SW480 (cell line): ENCODE data around the gene TSSK1B.
"Not testable (repeated sequence)": the region's sequence is repeated elsewhere in the genome, so short reads cannot be mapped to it uniquely, and the experiment has no call there.

ENCODE experiments used
- DNase-seq: peaks from one replicate; pipeline ENCODE4 v3.0.0-alpha.2; 2016; ENCODE audit warnings: low spot score

The TSSK1B gene

GRCh38 chr5:113434889-113435288, at the start of gene TSSK1B:
TSS of gene TSSK1B (minus strand) at chr5:113434989. CDS start at chr5:113434839, 150 bp downstream.
- no peak for DNase-seq

GRCh38 chr5:113480243-113480642, 45.5 kb upstream of the TSSK1B start:
- no peak for DNase-seq

DNA sequence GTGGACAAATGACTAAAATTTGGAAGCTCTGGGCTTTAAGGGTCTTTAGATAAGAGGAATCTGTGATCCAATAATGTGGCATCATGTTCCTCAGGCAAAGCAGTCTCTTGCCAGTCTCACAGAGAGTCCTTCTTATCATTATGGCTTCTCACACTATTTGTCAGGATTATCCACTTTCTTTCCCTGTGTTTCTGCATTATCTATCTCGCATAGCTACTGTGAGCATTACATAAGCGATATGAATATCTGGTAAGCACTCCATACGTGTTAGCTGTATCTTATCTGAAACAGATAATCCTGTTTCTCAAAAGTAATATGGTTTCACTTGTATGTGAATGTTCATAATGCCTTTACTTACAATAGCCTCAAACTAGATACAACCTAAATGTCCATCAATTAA, 43.9 kb upstream of the TSSK1B start:
- DNase-seq, result no peak

GRCh38 chr5:113474100-113474728, 39.4 kb upstream of the TSSK1B start:
- no peak for DNase-seq

DNA sequence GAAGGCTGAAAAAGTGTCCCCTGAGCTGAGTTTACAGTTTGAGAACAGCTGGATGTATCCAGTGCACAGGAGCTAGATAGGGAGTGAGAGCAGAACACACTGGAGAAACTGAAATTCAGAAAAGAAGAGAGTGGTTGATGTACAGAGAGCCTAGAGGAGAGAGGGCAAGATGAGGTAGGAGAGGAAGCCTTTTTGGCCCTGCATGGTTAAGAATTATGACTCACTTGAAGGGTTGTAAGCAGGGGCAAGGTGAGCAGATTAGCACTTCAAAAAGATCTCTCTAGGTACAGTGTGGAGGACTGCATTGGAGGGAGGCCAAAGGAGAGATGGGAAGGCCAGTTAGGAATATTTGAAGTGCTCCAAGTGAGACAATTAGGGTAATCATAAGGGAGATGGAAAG, 28.2 kb upstream of the TSSK1B start:
- no peak for DNase-seq

GRCh38 chr5:113457106-113457505, 22.3 kb upstream of the TSSK1B start:
- DNase-seq, result not testable (repeated sequence)

GRCh38 chr5:113452941-113453340, 18.2 kb upstream of the TSSK1B start:
- DNase-seq, result no peak

DNA sequence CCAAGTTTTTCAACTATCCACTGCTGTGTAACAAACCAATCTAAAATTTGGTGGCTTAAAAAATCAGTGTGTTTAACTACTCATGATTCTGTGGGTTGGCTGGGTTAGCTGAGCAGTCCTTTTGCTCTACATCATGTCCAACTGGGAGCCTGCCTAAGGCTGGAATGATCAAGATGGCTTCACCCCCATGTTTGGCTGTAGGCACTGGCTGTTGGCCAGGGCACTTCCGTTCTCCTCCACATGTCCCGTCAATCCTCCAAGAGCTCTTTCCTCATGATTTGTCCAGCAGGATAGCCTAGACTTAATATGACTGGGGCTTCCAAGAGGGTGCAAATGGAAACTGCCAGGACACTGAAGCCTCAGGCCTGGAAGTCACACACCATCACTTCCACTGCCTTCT, 17.0 kb upstream of the TSSK1B start:
- no peak for DNase-seq

GRCh38 chr5:113450929-113451328, 16.1 kb upstream of the TSSK1B start:
- no peak for DNase-seq

GRCh38 chr5:113450462-113450861, 15.7 kb upstream of the TSSK1B start:
- no peak for DNase-seq

DNA sequence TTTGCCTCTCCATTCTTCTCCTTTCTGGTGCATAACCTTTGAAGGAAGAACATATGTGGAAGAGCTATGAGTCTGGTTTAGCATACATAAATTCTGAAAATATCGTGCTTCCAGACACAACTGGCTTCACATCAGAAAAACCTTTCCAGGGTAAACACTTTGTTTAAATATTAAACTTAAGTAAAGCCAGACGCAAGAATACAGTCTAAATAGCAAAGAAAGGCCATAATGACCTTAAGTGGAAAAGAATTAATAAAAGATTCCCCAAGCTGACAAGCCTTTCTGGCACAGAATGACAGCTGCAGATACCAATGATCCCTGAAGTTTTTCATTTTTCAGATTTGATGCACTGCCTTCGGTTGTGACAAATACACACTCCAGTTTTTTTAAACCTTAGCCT, 13.5 kb upstream of the TSSK1B start:
- DNase-seq, result no peak

DNA sequence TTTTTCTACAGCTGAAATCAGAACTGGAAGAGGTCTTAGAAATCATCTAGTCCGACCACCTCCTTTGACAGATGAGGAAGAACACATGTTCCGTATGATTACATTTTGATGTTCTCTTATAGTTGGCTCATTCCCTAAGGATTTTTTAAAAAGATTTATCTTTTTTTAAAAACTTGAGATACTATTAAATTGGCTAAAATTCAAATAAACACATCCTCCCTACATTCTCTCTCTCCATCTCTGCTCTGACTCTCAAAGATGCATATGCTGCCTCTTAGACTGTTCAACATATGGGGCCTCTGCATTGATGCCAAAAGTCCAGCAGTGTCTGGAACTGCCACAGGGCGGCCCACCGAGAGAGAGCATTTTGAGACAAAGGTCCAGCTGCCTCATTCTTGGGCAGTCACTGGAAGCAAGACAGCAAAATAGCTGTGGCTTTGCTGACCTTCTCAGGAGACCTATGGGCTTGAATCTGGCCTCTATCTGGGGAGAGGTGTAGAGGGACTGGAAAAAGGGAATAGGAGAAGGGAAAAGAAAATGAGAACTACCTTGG, 12.8 kb upstream of the TSSK1B start:
- peak; percentile 40 for DNase-seq

DNA sequence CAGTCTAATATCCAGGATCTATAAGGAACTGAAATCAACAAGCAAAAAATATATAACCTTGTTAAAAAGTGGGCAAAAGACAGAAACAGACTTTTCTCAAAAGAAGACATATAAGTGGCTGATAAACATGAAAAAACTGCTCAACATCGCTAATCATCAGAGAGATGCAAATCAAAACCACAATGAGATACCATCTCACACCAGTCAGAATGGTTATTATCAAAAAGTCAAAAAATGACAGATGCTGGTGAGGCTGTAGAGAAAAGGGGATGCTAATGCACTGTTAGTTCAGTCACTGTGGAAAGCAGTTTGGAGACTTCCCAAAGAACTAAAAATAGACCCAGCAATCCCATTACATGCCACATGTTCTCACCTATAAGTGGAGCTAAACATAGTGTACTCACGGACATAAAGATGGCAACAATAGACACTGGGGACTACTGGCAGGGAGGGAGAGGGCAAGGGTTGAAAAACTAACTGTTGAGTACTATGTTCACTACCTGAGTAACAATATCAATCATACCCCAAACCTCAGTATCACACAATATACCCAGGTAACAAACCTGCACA, 11.7 kb upstream of the TSSK1B start:
- DNase-seq, result no peak

GRCh38 chr5:113437111-113437510, 2.3 kb upstream of the TSSK1B start:
- no peak for DNase-seq

GRCh38 chr5:113435575-113435974, 786 bp upstream of the TSSK1B start:
- DNase-seq, result no peak

DNA sequence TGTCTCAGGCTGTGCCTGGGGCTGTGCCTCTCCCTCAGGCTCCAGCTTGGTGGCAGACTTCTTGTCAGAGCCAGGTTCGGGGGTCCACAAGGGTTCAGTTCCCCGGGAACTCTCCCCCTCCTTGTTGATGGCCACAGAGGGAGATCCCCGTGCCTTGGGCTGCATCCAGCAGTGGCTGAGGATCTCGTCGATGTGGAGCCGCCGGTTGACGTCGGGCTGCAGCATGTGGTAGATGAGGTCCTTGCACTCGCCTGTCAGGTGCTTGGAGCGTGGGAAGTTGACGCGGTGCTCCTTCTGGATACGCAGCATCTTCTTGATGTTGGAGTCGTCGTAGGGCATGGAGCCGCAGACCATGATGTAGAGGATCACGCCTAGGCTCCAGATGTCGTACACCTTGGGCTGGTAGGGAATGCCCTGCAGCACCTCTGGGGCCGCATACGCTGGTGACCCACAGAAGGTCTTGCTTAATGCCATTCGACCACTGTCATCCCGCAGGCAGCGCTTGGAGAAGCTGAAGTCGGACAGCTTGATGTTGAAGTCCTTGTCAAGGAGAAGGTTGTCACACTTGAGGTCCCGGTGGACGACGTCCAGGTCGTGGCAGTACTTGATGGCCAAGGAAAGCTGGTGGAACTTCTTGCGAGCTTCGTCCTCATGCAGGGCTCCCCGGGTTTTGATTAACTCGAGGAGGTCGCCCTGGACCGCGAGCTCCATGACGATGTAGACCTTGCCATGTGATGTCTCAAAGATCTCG, 752 bp downstream of the TSSK1B start:
- DNase-seq, result no peak

GRCh38 chr5:113433071-113433470, 1.7 kb downstream of the TSSK1B start:
- no peak for DNase-seq

- DNase-seq, result no peak
Measured at GRCh38 chr5:113427871-113428574, 6.8 kb downstream of the TSSK1B start.

DNA sequence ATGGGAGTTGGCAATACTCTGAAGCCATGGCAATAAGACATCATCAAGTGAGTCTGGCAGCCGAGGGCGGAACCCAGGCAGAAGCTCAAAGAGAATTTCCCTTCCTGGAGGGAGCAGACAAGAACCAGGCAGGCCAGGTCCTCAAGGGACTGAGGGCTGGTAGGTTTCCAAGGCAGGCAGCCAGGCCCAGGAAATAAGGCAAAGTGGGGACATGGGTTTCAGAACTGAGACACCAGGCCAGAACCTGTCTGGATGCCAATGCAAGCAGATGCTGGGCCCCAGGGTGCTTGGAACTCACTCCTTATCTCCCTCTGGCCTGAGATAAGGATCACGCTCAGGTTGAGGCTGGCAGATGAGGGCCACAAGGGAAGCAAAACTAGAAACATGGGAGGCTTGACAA, 8.9 kb downstream of the TSSK1B start:
- DNase-seq, result no peak

DNA sequence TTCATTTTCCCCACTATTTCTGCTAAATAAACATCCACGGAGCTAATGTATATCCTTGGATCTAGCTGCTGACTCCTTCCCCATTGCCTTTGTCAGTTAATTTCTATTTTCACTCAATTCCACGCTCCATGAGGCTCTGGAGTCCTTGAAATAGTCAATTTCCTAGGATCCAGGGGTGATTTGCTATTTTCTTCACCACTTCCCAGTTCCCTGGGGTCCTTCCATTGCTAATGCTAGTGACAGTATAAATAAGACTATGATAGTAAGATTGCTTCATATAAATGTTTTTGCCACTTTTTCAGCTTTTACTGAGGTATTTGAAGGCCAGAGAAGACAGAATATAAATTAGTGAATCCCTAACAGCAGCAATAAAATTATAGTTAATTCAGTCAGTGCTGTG, 13.1 kb downstream of the TSSK1B start:
- no peak for DNase-seq

DNA sequence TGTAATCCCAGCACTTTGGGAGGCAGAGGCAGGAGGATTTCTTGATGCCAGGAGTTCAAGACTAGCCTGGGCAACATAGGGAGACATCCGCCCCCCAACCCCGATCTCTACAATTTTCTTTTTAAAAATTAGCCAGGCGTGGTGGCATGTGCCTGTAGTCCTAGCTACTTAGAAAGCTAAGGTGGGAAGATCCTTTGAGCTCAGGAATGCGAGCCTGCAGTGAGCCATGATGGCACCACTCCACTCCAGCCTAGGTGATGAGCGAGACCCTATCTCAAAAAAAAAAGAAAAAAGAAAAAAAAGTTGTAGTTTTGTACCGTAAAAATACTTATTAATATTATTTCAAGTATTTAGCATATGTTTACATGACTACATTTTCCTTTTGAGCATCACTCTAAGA, 29.3 kb downstream of the TSSK1B start:
- no peak for DNase-seq

DNA sequence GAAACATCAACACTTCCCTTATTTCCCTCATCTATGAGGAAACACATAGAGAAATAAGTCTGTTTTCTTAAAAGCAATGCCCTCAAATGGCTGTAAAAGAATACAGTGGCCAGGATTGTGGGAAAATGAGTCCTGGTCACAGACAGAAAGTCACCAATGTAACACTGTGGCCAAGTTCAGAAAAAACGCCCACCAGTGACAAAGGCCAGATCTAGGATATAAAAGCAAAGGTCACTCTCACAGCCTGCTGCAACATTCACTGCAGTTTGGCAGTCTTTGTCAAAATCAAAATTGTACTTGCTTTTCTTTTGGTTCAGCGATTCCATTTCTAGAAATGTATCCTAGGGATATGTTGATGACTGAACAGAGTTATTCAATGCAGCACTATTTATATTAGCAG, 30.5 kb downstream of the TSSK1B start:
- no peak for DNase-seq

- not testable (repeated sequence) for DNase-seq
Measured at GRCh38 chr5:113397986-113398385, 36.8 kb downstream of the TSSK1B start.
